GM21619 (cell line): Measurements from ENCODE around the gene LPIN3.

ENCODE experiments used
- ATAC-seq: cut with Tn5 transposase; IDR thresholded peaks from one replicate; pipeline ENCODE4 v1.9.1; 2021; ENCODE audit not compliant: unreplicated experiment

The LPIN3 gene

GRCh38 chr20:41348430-41349172, 8.0 kb downstream of the LPIN3 start:
- no peak for ATAC-seq

GRCh38 chr20:41349266-41349665, 8.6 kb downstream of the LPIN3 start:
- no peak for ATAC-seq

GRCh38 chr20:41349943-41350342, 9.3 kb downstream of the LPIN3 start:
- ATAC-seq = no peak

GRCh38 chr20:41350408-41350962, 9.9 kb downstream of the LPIN3 start:
- no peak for ATAC-seq

GRCh38 chr20:41352106-41352505, 11.5 kb downstream of the LPIN3 start:
- no peak for ATAC-seq

- no peak for ATAC-seq
Measured at GRCh38 chr20:41352666-41353065, 12.0 kb downstream of the LPIN3 start.

GRCh38 chr20:41353530-41353929, 12.9 kb downstream of the LPIN3 start:
- no peak for ATAC-seq

GRCh38 chr20:41355192-41355591, 14.6 kb downstream of the LPIN3 start:
- no peak for ATAC-seq

- ATAC-seq = no peak
Measured at GRCh38 chr20:41355598-41356203, 15.1 kb downstream of the LPIN3 start.

- no peak for ATAC-seq
Measured at GRCh38 chr20:41356951-41357350, 16.3 kb downstream of the LPIN3 start.

GRCh38 chr20:41357424-41358163, 17.0 kb downstream of the LPIN3 start:
- ATAC-seq = no peak

- ATAC-seq = no peak
Measured at GRCh38 chr20:41358230-41358629, 17.6 kb downstream of the LPIN3 start.

- ATAC-seq = no peak
Measured at GRCh38 chr20:41358717-41359116, 18.1 kb downstream of the LPIN3 start.

- no peak for ATAC-seq
Measured at GRCh38 chr20:41359541-41360011, 19.0 kb downstream of the LPIN3 start.

- ATAC-seq = no peak
Measured at GRCh38 chr20:41360831-41361756, 20.5 kb downstream of the LPIN3 start.

GRCh38 chr20:41361757-41362747, 21.4 kb downstream of the LPIN3 start:
- ATAC-seq = no peak

GRCh38 chr20:41362748-41363140, 22.1 kb downstream of the LPIN3 start:
- no peak for ATAC-seq

- ATAC-seq = no peak
Measured at GRCh38 chr20:41363601-41364000, 23.0 kb downstream of the LPIN3 start.

- no peak for ATAC-seq
Measured at GRCh38 chr20:41364236-41364855, 23.7 kb downstream of the LPIN3 start.
